ENCODE results near the gene ATP5F1D.

- TF ChIP-seq EZH2 (IDR thresholded peaks at IDR 0.05; ENCODE audit: low read length, unreplicated experiment) = no peak
- no peak for TF ChIP-seq CTCF (conservative IDR thresholded peaks at IDR 0.05; ENCODE audit: low read depth, low read length)
These were observed 4.1 kb downstream of the ATP5F1D start for GRCh38 chr19:1245494-1246264.

All from PC-3 (cell line).